Stimulated activated CD8-positive, alpha-beta memory T cell treated with anti-CD3 and anti-CD28 coated beads, Interleukin-2, amount 100 ng/mL, for 48 hours (primary cell): Measurements from ENCODE around the gene TEX55.
"Not testable (repeated sequence)": the region's sequence is repeated elsewhere in the genome, so short reads cannot be mapped to it uniquely, and the experiment has no call there.

ENCODE experiments used
- DNase-seq, 2 donors: peaks; one replicate each; pipeline ENCODE4 v3.0.0-alpha.2; 2020; ENCODE audit warnings: low read depth in 2 of 2

The TEX55 gene

GRCh38 chr3:119160815-119161214, 14.8 kb downstream of the TEX55 start:
- DNase-seq = no peak

DNA sequence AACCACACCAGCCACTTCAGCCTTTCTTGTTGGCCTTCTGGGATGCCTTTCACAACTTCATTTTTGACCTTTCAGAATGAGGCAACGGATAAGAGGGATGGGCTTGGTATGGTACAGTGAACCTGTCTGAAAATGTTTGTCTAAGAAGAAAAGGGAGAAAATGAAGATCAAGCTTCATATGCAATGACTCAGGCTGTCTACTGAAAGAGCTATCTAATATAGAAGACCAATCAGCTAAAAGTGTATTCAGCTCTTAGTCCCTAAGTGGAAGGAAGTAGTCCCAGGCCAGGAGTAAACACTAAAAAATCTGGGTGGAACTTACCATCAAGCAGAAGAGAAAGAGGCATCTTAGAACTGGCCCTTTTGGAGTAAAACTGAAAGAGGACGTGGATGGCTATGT, 15.3 kb downstream of the TEX55 start:
- DNase-seq = no peak

- not testable (repeated sequence) for DNase-seq
Observed at GRCh38 chr3:119164745-119165144, 18.8 kb downstream of the TEX55 start.

DNA sequence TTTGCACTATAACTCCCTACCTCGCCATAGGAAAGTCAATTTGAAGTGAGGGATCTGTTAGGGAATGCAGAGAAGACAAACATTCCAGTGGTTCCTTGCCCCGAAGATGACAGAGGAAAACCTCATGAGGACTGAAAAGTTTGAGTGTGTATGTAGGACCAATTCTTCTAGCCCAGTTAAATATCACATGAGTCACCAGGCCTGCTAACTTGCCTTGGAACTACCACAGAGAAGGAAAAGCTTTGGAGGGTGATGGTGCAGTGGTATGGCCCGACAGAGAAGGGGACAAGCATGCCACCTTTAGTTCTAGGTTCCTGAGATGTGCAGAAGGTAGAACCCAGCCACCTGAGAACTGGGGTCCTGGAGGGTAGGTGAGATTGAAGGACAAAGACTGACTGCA, 24.9 kb downstream of the TEX55 start:
- no peak for DNase-seq

DNA sequence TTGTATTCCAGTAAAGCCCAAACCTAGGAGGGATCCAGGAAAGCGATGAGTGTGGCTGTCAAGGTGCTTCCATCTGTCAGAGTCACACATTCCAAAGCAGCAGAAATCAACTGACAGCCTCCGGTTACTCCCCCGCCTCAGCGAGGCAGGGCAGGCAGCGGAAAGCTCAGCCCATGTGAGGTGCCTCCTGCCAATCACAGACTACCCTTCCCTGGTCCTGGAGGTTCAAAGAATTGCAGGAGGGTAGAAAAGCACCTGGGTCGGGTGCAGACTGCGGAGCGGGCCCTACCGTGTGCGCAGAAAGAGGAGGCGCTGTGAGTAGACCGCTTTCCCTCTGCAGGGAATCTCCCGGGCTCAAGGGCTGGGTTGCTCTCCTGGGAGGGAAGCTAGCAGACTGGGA, 27.4 kb downstream of the TEX55 start, which contains the start of gene UPK1B:
UPK1B (plus strand) TSS at position 274 of the 400 bp plus-strand sequence. CDS start 13,144 bp downstream, outside the sequence.
- DNase-seq = no peak

DNA sequence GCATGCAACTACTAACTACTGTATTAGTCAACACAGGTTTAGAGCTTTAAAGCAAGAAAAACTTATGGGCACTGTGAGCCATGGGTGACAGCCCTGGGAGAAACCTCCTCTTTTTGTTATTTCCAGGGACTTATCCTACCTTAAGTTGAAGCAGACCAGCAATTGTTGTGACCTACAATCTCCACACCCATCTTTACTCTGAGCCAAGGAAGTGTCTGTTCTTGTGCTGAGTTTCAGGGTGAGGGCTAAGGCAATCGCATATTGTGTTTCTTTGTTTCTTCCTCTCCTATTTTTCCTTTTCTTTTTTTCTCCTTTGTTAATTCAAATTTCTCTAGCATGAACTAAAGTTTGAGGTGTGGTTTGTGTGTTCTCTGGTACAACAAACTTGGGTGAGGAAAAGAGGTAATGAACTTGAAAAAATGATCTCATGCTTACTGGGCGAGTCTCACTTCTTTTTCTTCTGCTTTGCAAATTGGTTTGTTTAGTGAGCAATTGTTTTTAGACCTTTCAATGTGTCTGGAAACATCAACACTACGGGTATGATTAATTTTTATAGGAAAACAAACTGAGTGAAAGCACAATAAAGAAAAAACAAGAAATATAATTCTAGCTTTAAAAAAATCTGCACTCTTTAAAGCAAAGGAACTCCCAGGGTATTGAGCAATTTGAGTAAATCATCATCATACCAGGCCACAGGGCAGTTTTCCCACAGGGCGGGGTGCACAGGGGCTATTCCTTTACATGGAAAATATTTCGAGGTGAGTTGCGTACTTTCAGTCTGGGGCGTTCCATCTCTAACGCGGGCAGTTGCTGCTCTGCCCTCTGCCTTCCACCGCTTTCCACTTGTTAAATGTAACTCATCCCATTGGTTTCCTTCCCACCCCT, 30.1 kb downstream of the TEX55 start:
- DNase-seq = no peak

DNA sequence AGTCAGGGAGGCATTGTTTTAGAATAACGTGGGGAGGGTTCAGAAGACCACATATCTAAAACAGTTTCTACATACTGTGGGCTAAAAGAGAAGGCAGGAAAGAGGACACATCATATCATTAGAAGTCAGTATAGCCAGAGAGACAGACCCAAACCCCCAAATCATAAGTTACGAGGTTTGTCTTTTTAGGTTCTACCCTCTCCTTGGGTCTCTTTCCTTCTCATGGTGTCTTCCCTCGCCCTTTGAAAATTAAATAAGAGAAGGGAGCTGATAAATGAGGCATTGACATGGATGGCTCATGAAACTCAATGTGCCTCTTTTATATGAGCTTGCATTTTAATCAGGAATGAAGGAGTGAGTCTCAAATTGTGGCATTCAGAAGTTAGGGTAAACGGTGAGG, 30.8 kb downstream of the TEX55 start:
- DNase-seq = no peak

GRCh38 chr3:119177321-119177720, 31.4 kb downstream of the TEX55 start:
- no peak for DNase-seq

- DNase-seq = no peak
Observed at GRCh38 chr3:119181765-119182164, 35.8 kb downstream of the TEX55 start.

GRCh38 chr3:119184111-119184510, 38.1 kb downstream of the TEX55 start:
- DNase-seq = no peak

- no peak for DNase-seq
Observed at GRCh38 chr3:119184796-119185570, 39.0 kb downstream of the TEX55 start.

- DNase-seq = no peak
Observed at GRCh38 chr3:119187266-119187665, 41.3 kb downstream of the TEX55 start.

- no peak for DNase-seq
Observed at GRCh38 chr3:119191800-119192199, 45.8 kb downstream of the TEX55 start.

DNA sequence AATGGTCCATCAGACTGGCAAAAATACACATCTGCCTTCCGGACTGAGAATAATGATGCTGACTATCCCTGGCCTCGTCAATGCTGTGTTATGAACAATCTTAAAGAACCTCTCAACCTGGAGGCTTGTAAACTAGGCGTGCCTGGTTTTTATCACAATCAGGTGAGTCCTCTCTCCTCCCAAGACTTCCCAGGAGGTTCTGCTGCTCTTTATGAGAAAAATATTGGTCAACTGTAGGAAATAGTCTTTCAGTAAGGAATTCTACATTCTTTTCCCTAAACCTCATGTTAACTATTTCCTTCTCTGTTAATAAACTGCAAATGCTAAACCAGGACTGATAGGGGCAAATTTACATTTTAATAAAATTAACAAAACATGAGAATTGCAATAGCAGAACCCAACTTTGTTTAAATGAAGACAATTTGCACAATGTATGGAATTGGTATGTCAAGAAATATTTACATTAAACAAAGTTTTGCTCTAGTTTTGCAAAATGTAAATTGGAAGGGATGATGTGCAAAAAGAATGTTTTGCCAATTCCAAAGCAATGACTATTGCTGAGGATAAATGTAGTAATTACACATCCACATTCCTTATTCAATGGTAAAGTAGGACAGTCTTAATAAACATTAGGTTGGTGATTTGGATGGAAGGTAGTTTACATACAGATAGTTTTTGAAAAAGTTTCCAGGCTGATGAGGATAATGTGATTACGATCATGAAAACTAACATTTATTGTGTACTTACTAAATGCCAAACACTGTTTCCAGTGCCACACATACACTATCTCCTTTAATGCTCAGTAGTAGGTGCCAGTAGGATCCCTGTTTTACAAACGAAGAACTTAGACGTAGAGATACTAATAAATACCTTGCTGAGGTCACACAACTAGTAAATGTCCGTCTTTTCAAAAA, 48.5 kb downstream of the TEX55 start:
- DNase-seq = no peak

- no peak for DNase-seq
Observed at GRCh38 chr3:119195151-119195476, 49.1 kb downstream of the TEX55 start.

- no peak for DNase-seq
Observed at GRCh38 chr3:119195911-119196310, 49.9 kb downstream of the TEX55 start.
